Activated B cell treated with CpG ODN at 0.5 μM for 24 hours (primary cell): ENCODE measurements around the gene AMHR2. TPM values are rescaled to one million over a fixed set of nuclear protein-coding genes. Genes with fewer than 3 reads are reported as not detected.

Experiments used
- ATAC-seq: fragments of 200-7000 bp; cut with Tn5 transposase; one replicate; pipeline ENCODE4 v1.10.0; 2021; ENCODE audit warnings: low read depth, mild to moderate bottlenecking, moderate library complexity
- CTCF ChIA-PET: fragments of 350-600 bp; sonication (Branson Sonifier 250); formaldehyde crosslinking; loops from one replicate; lab custom pipeline; 2021; ENCODE audit warnings: antibody characterized with exemption; lab: Charles Lee
- POLR2A ChIA-PET: fragments of 350-600 bp; sonication (Branson Sonifier 250); formaldehyde crosslinking; loops from one replicate; lab custom pipeline; 2021; ENCODE audit warnings: antibody characterized with exemption; lab: Charles Lee
- DNase-seq: peaks from one replicate; pipeline ENCODE4 v3.0.0; 2022
- H3K27ac Mint-ChIP-seq: one replicate; pipeline ENCODE4 v1.8.0; 2020; ENCODE audit warnings: mixed read lengths
- H3K27me3 Mint-ChIP-seq: one replicate; pipeline ENCODE4 v1.8.0; 2021; ENCODE audit warnings: mixed read lengths
- H3K36me3 Mint-ChIP-seq: one replicate; pipeline ENCODE4 v1.8.0; 2021; ENCODE audit warnings: low read depth, mixed read lengths
- H3K4me1 Mint-ChIP-seq: one replicate; pipeline ENCODE4 v1.8.0; 2021; ENCODE audit warnings: mixed read lengths
- H3K4me3 Mint-ChIP-seq: one replicate; pipeline ENCODE4 v1.8.0; 2020; ENCODE audit warnings: mild to moderate bottlenecking, mixed read lengths
- H3K9me3 Mint-ChIP-seq: one replicate; pipeline ENCODE4 v1.8.0; 2020; ENCODE audit warnings: mixed read lengths
- intact Hi-C: fragments of 100-400 bp; cut with micrococcal nuclease; formaldehyde crosslinking; loops from one replicate; pipeline ENCODE4 v1.15.1; 2024
- total RNA-seq: library from RNA; stranded (reverse); gene quantifications from 2 replicates; pipeline ENCODE4 v1.2.3, GENCODE V29; 2022
- TF ChIP-seq, protein P1 (sequence below): fragments of 200-600 bp; IDR thresholded peaks from one replicate; pipeline ENCODE4 v1.8.0; 2022; ENCODE audit warnings: antibody characterized with exemption, mild to moderate bottlenecking

The AMHR2 gene
- total RNA-seq, 1 donor from 2014 or later = not detected

DNA sequence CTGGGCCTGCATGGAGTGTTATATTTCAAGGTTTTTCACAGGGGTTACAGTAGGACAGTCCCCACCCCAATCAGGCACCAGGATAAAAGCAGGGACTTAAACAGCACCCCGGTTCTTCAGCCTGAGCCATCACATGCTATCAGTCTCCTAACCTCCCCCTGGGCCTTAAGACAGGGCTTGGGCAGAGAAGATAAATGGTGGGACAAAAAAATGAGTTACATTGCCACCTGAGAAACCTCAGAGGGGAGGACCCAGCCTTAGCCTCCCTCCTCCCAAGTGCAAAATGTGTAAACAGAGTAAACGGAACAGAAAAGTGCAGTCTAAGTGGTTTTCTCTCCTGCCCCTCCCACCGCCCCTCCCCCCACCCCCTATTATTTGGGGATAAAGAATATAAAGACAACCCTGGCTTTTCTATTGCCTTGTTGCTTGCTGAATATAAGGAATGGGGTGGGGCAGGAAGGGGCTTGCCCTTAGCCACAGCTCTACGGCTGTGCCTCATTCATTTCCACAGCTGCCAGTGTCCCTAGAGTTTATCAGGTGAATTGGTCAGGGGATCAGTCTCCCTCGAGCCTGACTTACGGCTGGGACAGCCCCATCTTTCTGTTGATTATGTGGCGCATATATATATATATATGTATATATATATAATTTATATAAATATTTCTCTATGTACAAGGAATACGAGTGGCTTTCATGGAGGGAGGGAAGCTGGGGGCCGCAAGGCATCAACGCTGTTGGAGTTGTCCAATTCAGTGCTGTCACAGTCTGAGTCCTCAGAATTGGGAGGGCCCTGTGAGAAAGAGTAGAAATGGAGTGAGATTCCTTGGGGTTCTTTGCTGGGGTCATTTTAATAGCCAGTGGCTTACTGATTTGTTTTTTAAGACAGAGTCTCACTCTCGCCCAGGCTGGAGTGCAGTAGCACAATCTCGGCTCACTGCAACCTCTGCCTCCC is 57.1 kb downstream of the AMHR2 start:
- peaks cover 83% of the 10 kb centered on the region for H3K36me3 Mint-ChIP-seq
- no peaks in the 10 kb centered on the region for H3K9me3 Mint-ChIP-seq
- H3K4me1 Mint-ChIP-seq = peaks cover 3% of the 10 kb centered on the region
- DNase-seq (no peak), ATAC-seq (no peak)
- intact Hi-C loops = no loop called here
- no peaks in the 10 kb centered on the region for H3K27me3 Mint-ChIP-seq
- ChIA-PET CTCF (interaction anchor here (1.2 to 2.4 kb wide), 2 partner anchors 13 to 28 kb away, joined by 4 to 16 read pairs; no protein-coding TSS in a partner anchor), POLR2A (interaction anchor here (0.5 to 1.7 kb wide), 4 partner anchors 11 to 28 kb away, joined by 5 to 15 read pairs (median 9); partner anchors contain the start of genes NPFF and TARBP2)
- H3K4me3 Mint-ChIP-seq = no peak overlapping the region
- TF ChIP-seq, protein P1, sequence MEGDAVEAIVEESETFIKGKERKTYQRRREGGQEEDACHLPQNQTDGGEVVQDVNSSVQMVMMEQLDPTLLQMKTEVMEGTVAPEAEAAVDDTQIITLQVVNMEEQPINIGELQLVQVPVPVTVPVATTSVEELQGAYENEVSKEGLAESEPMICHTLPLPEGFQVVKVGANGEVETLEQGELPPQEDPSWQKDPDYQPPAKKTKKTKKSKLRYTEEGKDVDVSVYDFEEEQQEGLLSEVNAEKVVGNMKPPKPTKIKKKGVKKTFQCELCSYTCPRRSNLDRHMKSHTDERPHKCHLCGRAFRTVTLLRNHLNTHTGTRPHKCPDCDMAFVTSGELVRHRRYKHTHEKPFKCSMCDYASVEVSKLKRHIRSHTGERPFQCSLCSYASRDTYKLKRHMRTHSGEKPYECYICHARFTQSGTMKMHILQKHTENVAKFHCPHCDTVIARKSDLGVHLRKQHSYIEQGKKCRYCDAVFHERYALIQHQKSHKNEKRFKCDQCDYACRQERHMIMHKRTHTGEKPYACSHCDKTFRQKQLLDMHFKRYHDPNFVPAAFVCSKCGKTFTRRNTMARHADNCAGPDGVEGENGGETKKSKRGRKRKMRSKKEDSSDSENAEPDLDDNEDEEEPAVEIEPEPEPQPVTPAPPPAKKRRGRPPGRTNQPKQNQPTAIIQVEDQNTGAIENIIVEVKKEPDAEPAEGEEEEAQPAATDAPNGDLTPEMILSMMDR = no peak
- no peak overlapping the region for H3K27ac Mint-ChIP-seq

Other genes with a start within 250 kb of the AMHR2 start
- gene ZNF740, start 243.1 kb upstream of the AMHR2 start, total RNA-seq = 64.4 and 67.2 TPM in 2 replicates
- gene CSAD, start 242.9 kb upstream of the AMHR2 start, total RNA-seq = 25.7 and 34.6 TPM in 2 replicates
- gene ITGB7, start 216.6 kb upstream of the AMHR2 start, total RNA-seq = 137 and 139 TPM in 2 replicates
- 5.5 and 7.5 TPM in 2 replicates for gene RARG, start 191.6 kb upstream of the AMHR2 start, total RNA-seq
- gene ESPL1, start 155.6 kb upstream of the AMHR2 start, total RNA-seq = 6.2 and 8.2 TPM in 2 replicates
- gene PFDN5, start 128.3 kb upstream of the AMHR2 start, total RNA-seq = 486 and 578 TPM in 2 replicates
- gene MYG1, start 124.2 kb upstream of the AMHR2 start, total RNA-seq = 59.1 and 65.3 TPM in 2 replicates
- gene AAAS, start 102.2 kb upstream of the AMHR2 start, total RNA-seq = 57.3 and 72.1 TPM in 2 replicates
- gene SP7, start 87.5 kb upstream of the AMHR2 start, total RNA-seq = not detected in 2 replicates
- gene SP1, start 43.7 kb upstream of the AMHR2 start, total RNA-seq = 99.2 and 102 TPM in 2 replicates
- 266 and 288 TPM in 2 replicates for gene PRR13, start 17.9 kb downstream of the AMHR2 start, total RNA-seq
- gene PCBP2, start 28.2 kb downstream of the AMHR2 start, total RNA-seq = 841 and 853 TPM in 2 replicates
- gene MAP3K12, start 75.6 kb downstream of the AMHR2 start, total RNA-seq = 3.6 and 6.0 TPM in 2 replicates
- gene TARBP2, start 77.4 kb downstream of the AMHR2 start, total RNA-seq = 45.7 and 49.6 TPM in 2 replicates
- not detected in 2 replicates for gene NPFF, start 83.6 kb downstream of the AMHR2 start, total RNA-seq
- gene ATF7, start 202.5 kb downstream of the AMHR2 start, total RNA-seq = 29.5 and 36.8 TPM in 2 replicates